ENCODE measurements around the gene ZSWIM4. TPM values are rescaled to one million over a fixed set of nuclear protein-coding genes. Genes with fewer than 3 reads are reported as not detected.
"Not testable (repeated sequence)": the region's sequence is repeated elsewhere in the genome, so short reads cannot be mapped to it uniquely, and the experiment has no call there.

Gene ZSWIM4
- 5.2 and 5.5 TPM in 2 replicates for total RNA-seq

DNA sequence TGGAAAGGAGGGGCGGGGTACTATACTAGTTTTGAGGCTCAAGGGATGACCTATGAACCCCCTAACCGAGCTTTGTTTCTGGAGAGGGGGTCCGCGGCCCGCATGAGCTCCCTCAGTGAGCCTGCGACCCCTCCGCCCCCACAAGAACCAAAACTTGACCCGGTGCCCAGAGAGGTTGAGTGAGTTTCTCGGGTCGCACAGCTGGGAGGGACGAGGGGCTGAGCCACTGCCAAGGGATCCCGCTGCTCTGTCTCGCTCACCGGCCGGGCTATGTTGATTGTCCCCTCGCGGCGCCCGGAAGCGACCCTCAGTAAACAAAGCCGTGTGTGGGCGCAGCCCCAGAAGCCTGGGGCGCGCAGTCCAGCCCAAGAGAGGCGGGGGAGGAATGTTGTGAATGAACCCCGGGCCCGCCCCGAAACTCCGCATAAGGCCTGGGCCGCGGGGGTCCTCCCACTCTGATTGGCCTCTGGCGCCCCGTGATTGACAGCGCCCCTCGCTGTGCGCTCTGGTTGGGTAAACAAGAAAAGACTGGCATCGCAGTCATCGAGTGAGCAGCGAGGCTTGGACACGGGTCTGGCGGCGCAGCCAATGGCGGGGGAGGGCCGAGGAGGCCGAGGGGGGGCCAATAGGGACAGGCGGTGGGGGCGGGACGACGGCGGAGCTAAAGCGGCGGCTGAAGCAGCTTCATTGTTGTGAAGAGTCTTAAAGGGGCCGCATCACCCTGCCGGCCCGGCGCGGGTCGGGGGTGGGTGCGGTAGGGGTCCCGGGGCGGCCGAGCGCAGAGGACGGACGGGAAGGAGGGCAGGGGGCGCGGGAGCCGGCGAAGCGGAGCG lies at the start of gene ZSWIM4:
TSS of gene ZSWIM4 (plus strand) at position 687 of the 833 bp plus-strand sequence. CDS start 206 bp downstream, outside the sequence.
- intact Hi-C loops (cut with micrococcal nuclease) = loop anchor here (1.0 to 5.0 kb wide), 4 partner anchors 21 to 643 kb away; partner anchors contain the start of genes C19orf53, IER2 and STX10

DNA sequence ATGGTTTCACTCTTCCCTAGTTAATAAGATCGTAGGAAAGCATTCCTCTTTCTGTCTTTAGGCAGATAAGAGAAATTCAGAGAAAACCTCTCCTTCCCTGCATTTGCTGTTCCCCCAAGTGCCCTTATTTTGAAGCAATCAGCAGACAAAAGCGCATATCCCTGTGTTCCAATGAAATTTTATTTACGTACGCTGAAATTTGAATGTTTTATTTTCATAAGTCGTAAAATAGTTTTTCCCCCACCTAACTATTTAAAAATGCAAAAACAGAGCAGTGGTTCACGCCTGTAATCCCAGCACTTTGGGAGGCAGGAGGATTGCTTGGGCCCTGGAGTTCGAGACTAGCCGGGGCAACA lies 48.2 kb upstream of the ZSWIM4 start:
- intact Hi-C loops (cut with micrococcal nuclease) = loop anchor here (1.0 kb wide), 2 partner anchors 16 to 27 kb away; partner anchors contain the start of gene C19orf53

DNA sequence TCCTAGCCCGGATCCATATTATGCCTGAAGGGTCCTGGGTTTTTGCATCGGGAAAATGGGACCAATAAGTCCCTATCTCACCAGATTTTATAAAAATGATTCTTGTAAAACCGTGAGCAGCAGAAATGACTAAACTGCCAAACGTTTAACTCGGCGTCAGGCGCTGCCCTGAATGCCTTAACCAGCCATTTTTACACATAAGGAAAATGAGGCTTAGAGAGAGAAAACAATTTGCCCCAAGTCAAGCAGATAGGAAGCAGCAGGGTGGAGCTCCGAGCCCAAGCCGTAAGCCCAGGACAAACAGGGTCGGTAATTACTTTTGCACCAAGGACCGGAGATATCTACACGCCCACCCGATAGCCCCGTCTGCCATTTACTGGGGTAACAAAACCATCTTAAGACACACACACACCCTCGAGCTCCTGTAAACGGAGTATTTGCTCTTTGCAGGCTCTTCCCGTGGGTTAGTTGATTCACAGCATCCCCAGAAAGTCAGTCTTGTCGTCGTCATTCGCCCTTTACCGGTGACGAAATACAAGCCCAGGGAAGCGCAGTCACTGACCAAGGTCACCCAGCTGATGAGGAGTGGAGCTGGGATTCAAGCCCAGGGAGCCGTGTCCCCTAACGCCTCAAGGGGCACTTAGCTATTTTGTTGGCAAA lies 46.9 kb upstream of the ZSWIM4 start:
- intact Hi-C loops (cut with micrococcal nuclease) = no loop called here

DNA sequence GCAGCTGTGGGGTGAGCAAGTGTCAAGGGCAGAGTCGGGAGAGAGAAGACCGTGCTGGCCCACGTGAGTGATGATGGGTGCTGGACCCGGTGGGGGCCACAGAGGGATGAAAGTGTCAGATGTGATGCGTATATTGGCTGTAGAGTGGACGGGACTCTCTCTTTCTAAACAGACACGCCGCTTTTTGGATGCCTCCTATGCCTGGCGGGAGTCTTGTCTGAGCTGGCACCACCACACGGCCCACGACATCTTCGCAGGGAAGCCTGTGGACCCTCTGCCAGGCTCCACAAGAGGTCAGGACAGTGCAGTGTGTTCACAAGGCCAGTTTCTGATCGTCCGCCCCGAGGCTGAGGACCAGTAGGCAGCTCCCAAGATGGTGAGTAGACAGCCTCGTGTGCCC lies 43.8 kb upstream of the ZSWIM4 start:
- intact Hi-C loops (cut with micrococcal nuclease) = no loop called here

DNA sequence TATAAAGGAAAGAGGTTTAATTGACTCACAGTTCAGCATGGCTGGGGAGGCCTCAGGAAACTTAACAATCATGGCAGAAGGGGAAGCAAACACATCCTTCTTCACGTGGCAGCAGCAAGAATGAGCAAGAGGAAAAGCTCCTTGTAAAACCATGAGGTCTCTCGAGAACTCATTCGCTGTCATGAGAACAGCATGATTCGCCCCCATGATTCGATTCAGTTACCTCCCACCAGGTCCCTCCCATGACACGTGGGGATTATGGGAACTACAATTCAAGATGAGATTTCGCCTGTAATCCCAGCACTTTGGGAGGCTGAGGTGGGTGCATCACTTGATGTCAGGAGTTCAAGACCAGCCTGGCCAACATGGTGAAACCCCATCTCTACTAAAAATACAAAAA lies 41.6 kb upstream of the ZSWIM4 start:
- intact Hi-C loops (cut with micrococcal nuclease) = not testable (repeated sequence)

DNA sequence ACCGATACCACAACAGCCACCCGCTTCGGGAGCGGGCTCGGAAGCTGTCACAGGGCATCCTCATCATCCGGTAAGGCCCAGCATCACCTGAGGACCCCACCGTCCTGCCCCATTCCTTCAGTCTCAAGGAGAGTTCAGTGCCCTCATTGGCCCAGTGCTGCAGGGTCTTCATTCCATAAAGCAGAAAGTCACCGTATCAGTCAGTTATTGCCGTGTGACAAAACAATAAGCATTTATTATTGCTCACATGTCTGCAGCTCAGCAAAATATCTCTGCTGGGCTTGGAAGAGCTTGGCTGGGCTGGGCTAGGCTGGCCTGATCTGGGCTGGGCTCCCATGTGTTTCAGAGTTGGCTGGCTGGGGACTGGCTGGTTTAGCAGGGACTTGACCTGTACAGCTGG lies 39.0 kb upstream of the ZSWIM4 start:
- intact Hi-C loops (cut with micrococcal nuclease) = no loop called here

DNA sequence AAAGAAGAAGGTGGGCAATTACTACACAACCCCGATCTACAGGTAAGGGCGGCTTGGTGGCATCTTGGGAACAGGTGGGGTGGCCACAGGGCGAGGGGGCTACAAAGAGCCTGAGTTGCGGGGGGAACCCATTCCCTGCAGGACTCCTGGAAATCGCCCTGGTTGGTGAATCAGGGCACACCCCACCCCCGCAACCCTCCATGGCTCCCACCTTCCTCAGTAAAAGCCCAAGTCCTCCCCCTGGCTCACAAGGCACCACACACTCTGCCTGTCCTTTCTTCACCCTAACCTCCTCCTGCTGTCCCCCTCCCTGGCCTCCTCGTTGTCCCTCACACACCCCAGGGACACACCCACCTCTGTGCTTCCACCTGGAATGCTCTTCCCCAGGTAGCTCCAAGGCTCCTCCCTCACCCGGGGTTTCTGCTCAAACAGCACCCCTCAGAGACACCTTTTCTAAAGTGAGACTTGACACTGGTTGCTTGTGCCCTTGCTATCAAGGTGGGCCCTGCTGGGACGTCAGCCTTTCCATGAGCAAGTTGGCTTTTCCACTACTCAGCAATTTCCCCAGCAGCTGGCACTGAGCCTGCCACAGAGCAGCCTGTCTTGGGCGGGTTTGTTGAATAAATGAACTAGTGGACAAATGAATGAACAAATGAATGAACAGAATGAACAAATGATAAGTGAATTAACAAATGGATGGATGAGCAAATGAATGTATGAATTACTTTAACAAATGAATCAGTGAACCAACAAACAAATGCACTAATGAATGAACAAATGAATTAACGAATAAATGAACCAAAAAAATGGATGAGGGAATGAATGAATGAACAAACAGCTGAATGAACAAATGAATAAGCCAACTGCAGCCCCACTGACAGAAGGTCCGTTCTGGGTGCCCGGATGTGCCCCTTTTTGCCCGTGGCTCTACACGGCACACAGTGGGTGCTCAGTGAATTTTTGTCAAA lies 37.2 kb upstream of the ZSWIM4 start:
- intact Hi-C loops (cut with micrococcal nuclease) = no loop called here

DNA sequence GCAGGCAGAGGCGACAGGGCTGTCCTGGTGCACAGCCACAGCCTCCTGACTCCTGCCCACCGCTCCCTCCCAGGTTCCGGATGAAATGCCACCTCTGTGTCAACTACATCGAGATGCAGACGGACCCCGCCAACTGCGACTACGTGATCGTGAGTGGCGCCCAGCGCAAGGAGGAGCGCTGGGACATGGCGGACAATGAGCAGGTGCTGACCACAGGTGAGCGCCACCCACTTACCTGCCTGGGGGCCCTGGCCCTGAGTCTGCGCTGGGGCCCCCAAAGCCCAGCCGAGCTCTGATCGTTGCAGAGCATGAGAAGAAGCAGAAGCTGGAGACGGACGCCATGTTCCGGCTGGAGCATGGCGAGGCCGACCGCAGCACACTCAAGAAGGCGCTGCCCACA lies 36.4 kb upstream of the ZSWIM4 start:
- intact Hi-C loops (cut with micrococcal nuclease) = no loop called here

DNA sequence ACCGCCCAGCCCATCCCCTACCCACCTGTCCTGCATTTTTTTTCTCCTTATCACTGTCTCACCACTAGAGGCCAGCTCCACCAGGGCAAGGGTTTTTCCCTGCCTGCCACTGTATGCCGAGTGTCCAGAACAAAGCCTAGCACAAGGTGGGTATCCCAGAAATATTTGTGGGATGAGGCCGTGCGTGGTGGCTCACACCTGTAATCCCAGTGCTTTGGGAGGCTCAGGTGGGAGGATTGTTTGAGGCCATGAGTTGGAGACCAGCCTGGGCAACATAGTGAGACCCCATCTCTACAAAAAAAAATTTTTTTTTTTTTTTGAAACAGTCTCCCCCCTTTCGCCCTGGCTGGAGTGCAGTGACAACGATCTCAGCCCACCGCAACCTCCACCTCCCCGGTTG lies 33.8 kb upstream of the ZSWIM4 start:
- intact Hi-C loops (cut with micrococcal nuclease) = no loop called here

DNA sequence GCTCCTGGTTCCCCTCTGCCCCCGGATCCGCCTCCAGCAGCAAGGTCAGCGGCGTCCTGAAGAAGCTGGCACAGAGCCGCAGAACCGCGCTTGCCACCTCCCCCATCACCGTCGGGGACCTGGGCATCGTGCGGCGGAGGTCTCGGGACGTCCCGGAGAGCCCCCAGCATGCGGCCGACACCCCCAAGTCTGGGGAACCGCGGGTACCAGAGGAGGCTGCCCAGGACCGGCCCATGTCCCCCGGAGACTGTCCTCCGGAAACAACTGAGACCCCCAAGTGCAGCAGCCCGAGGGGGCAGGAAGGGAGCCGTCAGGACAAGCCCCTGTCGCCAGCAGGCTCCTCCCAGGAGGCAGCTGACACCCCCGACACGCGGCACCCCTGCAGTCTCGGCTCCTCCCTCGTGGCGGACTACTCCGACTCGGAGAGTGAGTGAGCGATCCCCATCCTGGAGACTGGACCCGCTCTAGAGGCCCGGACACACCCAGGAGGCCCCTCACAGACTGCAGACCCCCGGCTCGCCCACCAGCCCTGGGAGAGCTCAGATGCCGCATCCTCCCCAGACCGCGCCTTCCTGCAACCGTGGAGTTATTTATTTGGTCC lies 32.5 kb upstream of the ZSWIM4 start:
- intact Hi-C loops (cut with micrococcal nuclease) = no loop called here

DNA sequence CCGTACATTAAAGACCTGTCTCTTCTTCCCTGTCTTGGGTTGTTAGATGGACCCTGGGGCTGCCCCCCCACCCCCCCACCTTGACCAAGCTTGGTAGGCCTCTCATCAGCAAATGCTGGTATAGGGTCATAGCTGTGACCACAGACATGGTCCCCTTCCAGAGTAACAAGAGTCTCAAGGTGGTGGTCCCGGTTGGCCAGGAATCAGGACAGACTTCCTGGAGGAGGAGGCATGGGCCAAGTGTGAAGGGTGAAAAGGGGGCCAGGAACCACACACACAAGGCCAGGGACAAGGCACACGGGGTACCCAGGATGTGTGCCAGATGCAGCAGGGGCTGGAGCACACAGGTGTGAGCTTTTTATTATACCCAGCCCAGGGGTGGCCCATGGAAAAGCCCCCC lies 32.0 kb upstream of the ZSWIM4 start:
- intact Hi-C loops (cut with micrococcal nuclease) = no loop called here

DNA sequence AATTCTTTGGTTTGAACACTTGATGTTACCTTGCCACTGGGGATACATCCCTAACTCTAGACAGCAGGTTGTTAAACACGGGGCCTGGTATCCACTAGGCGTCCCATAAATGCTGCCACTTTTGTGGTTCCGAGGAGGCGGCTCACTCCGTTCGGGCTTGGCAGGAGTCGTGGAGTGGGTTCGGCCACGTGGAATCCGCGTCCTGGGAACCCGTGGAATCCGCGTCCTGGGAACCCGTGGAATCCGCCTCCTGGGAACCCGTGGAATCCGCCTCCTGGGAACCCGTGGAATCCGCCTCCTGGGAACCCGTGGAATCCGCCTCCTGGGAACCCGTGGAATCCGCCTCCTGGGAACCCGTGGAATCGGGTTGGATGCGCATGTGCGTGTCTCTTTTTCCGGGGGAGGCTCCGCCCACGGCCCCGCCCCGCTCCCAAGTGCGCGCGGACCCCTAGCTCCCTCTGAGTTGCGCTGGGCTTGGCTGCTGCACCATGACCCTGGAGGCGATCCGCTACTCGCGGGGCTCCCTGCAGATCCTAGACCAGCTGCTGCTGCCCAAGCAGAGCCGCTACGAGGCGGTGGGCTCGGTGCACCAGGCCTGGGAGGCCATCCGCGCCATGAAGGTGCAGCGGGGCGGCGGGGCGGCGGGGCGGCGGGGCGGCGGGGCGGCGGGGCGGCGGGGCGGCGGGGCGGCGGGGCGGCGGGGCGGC lies 31.0 kb upstream of the ZSWIM4 start, which contains the start of gene MRI1:
TSS of gene MRI1 (plus strand) at position 422 of the 707 bp plus-strand sequence. CDS start at position 489, 67 bp downstream.
- intact Hi-C loops (cut with micrococcal nuclease) = no loop called here

DNA sequence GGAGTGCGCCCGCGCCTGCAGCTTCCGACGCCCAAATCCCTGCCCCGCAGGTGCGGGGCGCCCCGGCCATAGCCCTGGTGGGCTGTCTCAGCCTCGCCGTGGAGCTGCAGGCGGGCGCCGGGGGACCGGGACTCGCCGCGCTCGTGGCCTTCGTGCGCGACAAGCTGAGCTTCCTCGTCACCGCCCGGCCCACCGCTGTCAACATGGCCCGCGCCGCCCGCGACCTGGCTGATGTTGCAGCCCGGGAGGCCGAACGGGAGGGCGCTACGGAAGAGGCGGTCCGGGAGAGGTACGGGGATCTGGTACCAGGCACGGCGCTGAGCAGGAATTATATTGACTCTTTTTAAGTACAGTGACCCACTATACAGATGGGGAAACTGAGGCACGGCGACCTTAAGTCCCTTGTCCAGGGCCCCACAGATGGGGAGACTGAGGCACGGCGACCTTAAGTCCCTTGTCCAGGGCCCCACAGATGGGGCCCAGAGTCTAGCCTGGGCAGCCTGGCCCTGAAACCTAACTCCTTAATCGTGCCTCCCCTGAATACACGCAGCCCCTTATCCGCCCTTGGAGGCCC lies 30.3 kb upstream of the ZSWIM4 start:
- intact Hi-C loops (cut with micrococcal nuclease) = no loop called here

DNA sequence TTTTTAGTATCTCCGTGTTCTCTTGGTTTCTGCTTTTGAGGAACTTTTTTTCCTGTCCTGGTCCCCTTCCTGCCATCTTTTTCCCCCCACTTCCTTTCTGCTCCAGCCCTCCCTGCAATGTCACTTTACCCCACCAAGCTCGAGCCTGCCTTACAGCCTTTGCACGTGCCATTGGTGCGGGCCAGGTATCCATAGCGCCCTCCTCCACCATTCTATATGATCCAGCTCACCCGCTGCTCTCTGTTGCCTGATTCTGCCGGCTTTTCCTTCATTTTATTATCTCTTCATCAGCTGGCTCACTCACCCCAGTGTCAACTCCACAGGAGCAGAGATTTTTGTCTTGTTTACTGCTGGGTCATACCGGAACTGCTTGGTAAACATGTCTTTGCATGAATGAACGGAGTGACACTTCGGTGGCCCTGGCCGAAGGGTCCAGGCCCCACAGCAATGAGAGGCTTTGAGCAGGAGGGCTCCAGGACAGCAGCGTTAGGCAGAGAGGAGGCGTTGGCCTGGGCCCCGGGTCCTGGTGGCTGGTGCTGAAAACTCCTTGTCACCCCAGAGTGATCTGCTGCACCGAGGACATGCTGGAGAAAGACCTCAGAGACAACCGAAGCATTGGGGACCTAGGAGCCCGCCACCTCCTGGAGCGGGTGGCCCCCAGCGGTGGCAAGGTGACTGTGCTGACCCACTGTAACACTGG lies 29.7 kb upstream of the ZSWIM4 start:
- intact Hi-C loops (cut with micrococcal nuclease) = no loop called here

DNA sequence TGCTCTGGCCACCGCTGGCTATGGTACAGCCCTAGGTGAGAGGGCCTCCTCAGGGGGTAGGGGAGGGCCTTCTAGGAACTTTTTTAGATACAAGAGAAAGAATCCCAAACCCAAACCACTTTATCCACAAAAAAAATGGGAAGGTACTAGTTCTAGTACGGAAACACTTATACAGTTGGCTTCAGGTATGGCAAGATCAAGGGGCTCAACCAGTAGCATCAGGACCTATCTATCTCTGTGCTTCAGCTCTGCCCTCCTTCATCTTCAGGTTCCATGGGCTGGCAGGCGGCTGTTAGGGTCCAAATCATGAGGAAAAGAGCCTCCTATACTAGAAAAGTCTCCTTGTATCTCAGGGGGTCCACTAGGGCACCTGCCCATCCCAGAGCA lies 29.2 kb upstream of the ZSWIM4 start:
- intact Hi-C loops (cut with micrococcal nuclease) = no loop called here

DNA sequence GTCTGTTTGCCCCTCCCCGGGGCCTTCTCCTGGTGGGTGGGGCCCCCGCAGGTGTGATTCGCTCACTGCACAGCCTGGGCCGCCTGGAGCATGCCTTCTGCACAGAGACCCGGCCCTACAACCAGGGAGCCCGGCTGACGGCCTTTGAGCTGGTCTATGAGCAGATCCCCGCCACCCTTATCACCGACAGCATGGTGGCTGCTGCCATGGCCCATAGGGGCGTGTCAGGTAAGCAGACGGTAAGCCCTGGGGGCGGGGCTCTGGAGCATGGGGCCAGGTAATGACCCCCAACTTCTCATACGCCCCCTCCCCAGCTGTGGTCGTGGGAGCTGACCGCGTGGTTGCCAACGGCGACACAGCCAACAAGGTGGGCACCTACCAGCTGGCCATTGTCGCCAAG lies 26.7 kb upstream of the ZSWIM4 start:
- intact Hi-C loops (cut with micrococcal nuclease) = no loop called here

DNA sequence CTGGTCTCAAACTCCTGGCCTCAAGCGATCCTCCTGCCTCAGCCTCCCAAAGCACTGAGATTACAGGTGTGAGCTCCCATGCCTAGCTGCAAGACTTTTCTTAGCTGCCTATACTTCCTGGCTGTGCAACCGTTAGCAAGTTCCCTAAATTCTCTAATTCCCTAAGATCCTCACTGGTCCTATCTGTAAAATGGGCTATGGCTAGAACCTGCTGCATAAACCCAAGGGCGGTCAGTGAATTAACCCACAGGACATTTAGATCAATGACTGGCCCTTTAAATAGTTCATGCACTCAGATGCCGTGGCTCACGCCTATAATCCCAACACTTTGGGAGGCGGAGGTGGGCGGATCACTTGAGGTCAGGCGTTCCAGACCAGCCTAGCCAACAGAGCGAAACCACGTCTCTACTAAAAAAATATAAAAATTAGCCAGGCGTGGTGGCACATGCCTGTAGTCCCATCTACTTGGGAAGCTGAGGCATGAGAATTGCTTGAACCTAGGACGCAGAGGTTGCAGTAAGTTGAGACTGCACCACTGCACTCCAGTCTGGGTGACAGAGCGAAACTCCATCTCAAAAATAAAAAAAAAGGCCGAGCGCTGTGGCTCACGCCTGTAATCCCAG lies 25.1 kb upstream of the ZSWIM4 start:
- intact Hi-C loops (cut with micrococcal nuclease) = loop anchor here (5.0 kb wide), 1 partner anchor 312 kb away; no protein-coding TSS in a partner anchor

Data from T-helper 2 cell treated with Interferon-gamma antibody and Interleukin-4, amounts not matched to agents 100 ng/mL and 5 ng/mL, for 36 hours (primary cell).